OCI-LY1 (cell line): Measurements from ENCODE around the gene ARHGEF28.

Experiments
- EZH2 ChIP-seq: fragments of 200-600 bp; sonication (generic), shearing (Covaris generic); IDR thresholded peaks from 2 replicates; pipeline ENCODE4 v1.8.0; 2017; ENCODE audit warnings: borderline replicate concordance, mixed run types, mild to moderate bottlenecking, antibody characterized with exemption, low read length, moderate library complexity, mixed read lengths
- TF ChIP-seq, protein P1 (sequence below): fragments of 200-600 bp; sonication (generic), shearing (Covaris generic); IDR thresholded peaks from 2 replicates; pipeline ENCODE4 v1.5.1; 2017; ENCODE audit warnings: mild to moderate bottlenecking, antibody characterized with exemption, low read length, moderate library complexity, mixed read lengths

DNA sequence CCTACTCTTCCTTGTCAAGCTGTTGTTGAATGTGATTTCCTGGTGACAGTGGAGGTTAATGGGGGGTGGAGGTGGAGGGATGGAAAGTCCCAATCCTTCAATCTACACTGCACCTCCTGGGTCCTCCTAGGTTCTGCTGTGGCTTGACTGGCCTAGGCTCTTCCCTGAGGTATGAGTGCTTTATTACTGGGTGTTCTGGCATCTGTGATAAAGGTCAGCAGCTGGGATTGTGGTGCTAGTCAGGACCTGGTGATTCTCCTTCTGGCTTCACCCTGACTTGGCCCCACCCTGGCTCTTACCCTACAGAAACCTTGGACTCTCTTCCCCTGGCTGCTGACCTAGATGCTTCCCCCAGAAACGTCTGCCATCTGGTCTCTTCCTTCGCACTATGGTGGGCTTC, 194.3 kb downstream of the ARHGEF28 start:
- TF ChIP-seq, protein P1, sequence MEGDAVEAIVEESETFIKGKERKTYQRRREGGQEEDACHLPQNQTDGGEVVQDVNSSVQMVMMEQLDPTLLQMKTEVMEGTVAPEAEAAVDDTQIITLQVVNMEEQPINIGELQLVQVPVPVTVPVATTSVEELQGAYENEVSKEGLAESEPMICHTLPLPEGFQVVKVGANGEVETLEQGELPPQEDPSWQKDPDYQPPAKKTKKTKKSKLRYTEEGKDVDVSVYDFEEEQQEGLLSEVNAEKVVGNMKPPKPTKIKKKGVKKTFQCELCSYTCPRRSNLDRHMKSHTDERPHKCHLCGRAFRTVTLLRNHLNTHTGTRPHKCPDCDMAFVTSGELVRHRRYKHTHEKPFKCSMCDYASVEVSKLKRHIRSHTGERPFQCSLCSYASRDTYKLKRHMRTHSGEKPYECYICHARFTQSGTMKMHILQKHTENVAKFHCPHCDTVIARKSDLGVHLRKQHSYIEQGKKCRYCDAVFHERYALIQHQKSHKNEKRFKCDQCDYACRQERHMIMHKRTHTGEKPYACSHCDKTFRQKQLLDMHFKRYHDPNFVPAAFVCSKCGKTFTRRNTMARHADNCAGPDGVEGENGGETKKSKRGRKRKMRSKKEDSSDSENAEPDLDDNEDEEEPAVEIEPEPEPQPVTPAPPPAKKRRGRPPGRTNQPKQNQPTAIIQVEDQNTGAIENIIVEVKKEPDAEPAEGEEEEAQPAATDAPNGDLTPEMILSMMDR, result no peak
- TF ChIP-seq EZH2, result no peak
